ENCODE data around the gene PDZD2.

The PDZD2 gene

GRCh38 chr5:32030222-32030621, 391.3 kb downstream of the PDZD2 start:
- Histone ChIP-seq H3K79me2 (ENCODE audit: low read length) (no peaks in the 10 kb centered on the region), H3K27me3 (replicated peaks; ENCODE audit: insufficient read depth, low read length) (no peaks in the 10 kb centered on the region), H3K4me1 (ENCODE audit: low read length) (no peaks in the 10 kb centered on the region), H3K9me3 (replicated peaks; ENCODE audit: insufficient read depth, low read length) (no peaks in the 10 kb centered on the region), H3K4me3 (ENCODE audit: low read length) (no peak overlapping the region), H2AFZ (ENCODE audit: low read length) (no peak overlapping the region), H3F3A (ENCODE audit: insufficient read depth, low read length) (no peaks in the 10 kb centered on the region), H3K4me2 (ENCODE audit: low read depth, low read length) (no peak overlapping the region), H3K27ac (ENCODE audit: low read length) (no peak overlapping the region), H3K9me2 (replicated peaks; ENCODE audit: insufficient read depth, low read length) (no peaks in the 10 kb centered on the region), H4K20me1 (ENCODE audit: insufficient read depth, low read length) (no peaks in the 10 kb centered on the region), H3K9ac (ENCODE audit: low read length) (no peak overlapping the region), H3K36me3 (replicated peaks; ENCODE audit: insufficient read depth, low read length) (no peaks in the 10 kb centered on the region)
- TF ChIP-seq CTCF (IDR thresholded peaks at IDR 0.05; ENCODE audit: low read length), result no peak
- no peak for TF ChIP-seq EZH2phosphoT487 (IDR thresholded peaks at IDR 0.05; ENCODE audit: low read length)
- TF ChIP-seq EZH2 (optimal IDR thresholded peaks at IDR 0.05; ENCODE audit: low read depth, low read length), result no peak
- no peak for DNase-seq

GRCh38 chr5:32030686-32031085, 391.8 kb downstream of the PDZD2 start:
- DNase-seq, result no peak
- no peaks in the 10 kb centered on the region for H4K20me1 ChIP-seq (ENCODE audit: insufficient read depth, low read length)
- no peaks in the 10 kb centered on the region for H3K36me3 ChIP-seq (replicated peaks; ENCODE audit: insufficient read depth, low read length)
- H3K4me2 ChIP-seq (ENCODE audit: low read depth, low read length), result no peak overlapping the region
- H3F3A ChIP-seq (ENCODE audit: insufficient read depth, low read length), result no peaks in the 10 kb centered on the region
- no peak overlapping the region for H3K27ac ChIP-seq (ENCODE audit: low read length)
- no peaks in the 10 kb centered on the region for H3K9me2 ChIP-seq (replicated peaks; ENCODE audit: insufficient read depth, low read length)
- TF ChIP-seq CTCF (IDR thresholded peaks at IDR 0.05; ENCODE audit: low read length), result no peak
- no peak for TF ChIP-seq EZH2phosphoT487 (IDR thresholded peaks at IDR 0.05; ENCODE audit: low read length)
- no peak for TF ChIP-seq EZH2 (optimal IDR thresholded peaks at IDR 0.05; ENCODE audit: low read depth, low read length)
- no peak overlapping the region for H3K9ac ChIP-seq (ENCODE audit: low read length)
- H3K9me3 ChIP-seq (replicated peaks; ENCODE audit: insufficient read depth, low read length), result no peaks in the 10 kb centered on the region
- H2AFZ ChIP-seq (ENCODE audit: low read length), result no peak overlapping the region
- H3K79me2 ChIP-seq (ENCODE audit: low read length), result no peaks in the 10 kb centered on the region
- no peak overlapping the region for H3K4me3 ChIP-seq (ENCODE audit: low read length)
- no peaks in the 10 kb centered on the region for H3K4me1 ChIP-seq (ENCODE audit: low read length)
- no peaks in the 10 kb centered on the region for H3K27me3 ChIP-seq (replicated peaks; ENCODE audit: insufficient read depth, low read length)

- no peak overlapping the region for H3K27ac ChIP-seq (ENCODE audit: low read length)
- H3K9me2 ChIP-seq (replicated peaks; ENCODE audit: insufficient read depth, low read length), result no peaks in the 10 kb centered on the region
- TF ChIP-seq EZH2 (optimal IDR thresholded peaks at IDR 0.05; ENCODE audit: low read depth, low read length), result no peak
- TF ChIP-seq EZH2phosphoT487 (IDR thresholded peaks at IDR 0.05; ENCODE audit: low read length), result no peak
- TF ChIP-seq CTCF (IDR thresholded peaks at IDR 0.05; ENCODE audit: low read length), result no peak
- no peak overlapping the region for H3K4me3 ChIP-seq (ENCODE audit: low read length)
- H3K36me3 ChIP-seq (replicated peaks; ENCODE audit: insufficient read depth, low read length), result no peaks in the 10 kb centered on the region
- no peaks in the 10 kb centered on the region for H3K79me2 ChIP-seq (ENCODE audit: low read length)
- no peak overlapping the region for H3K9ac ChIP-seq (ENCODE audit: low read length)
- H3K4me1 ChIP-seq (ENCODE audit: low read length), result no peaks in the 10 kb centered on the region
- H2AFZ ChIP-seq (ENCODE audit: low read length), result no peak overlapping the region
- no peaks in the 10 kb centered on the region for H3K27me3 ChIP-seq (replicated peaks; ENCODE audit: insufficient read depth, low read length)
- no peak overlapping the region for H3K4me2 ChIP-seq (ENCODE audit: low read depth, low read length)
- H3F3A ChIP-seq (ENCODE audit: insufficient read depth, low read length), result no peaks in the 10 kb centered on the region
- no peaks in the 10 kb centered on the region for H4K20me1 ChIP-seq (ENCODE audit: insufficient read depth, low read length)
- no peaks in the 10 kb centered on the region for H3K9me3 ChIP-seq (replicated peaks; ENCODE audit: insufficient read depth, low read length)
- DNase-seq, result no peak
Observed at GRCh38 chr5:32031089-32031488, 392.2 kb downstream of the PDZD2 start.

All from MM.1S (cell line).